HG03064 (cell line): Measurements from ENCODE around the gene HSFY1.
"Not testable (repeated sequence)": the region's sequence is repeated elsewhere in the genome, so short reads cannot be mapped to it uniquely, and the experiment has no call there.

Source experiments
- ATAC-seq: cut with Tn5 transposase; IDR thresholded peaks from one replicate; pipeline ENCODE4 v1.9.1; 2021; ENCODE audit warnings: low read depth; ENCODE audit not compliant: unreplicated experiment

HSFY1 gene, protein sequence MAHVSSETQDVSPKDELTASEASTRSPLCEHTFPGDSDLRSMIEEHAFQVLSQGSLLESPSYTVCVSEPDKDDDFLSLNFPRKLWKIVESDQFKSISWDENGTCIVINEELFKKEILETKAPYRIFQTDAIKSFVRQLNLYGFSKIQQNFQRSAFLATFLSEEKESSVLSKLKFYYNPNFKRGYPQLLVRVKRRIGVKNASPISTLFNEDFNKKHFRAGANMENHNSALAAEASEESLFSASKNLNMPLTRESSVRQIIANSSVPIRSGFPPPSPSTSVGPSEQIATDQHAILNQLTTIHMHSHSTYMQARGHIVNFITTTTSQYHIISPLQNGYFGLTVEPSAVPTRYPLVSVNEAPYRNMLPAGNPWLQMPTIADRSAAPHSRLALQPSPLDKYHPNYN

DNA sequence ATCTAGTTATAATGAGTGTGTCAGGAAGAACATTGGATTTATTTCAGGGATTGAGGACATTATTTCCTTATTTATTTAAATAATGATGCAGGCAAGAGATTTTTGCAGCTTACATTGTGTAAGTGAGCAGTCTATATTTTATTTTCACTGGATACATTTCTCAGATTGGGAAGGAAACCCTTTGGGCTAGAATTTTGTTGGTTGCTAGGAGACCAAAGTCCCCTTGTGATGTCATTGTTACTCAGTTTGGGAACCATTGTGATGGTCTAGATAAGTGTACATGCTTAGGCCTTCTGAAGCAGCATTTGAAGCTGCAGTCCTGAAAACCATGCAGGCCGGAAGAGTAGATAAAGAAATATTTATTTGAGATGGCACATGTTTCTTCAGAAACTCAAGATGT is at the start of gene HSFY1:
TSS of gene HSFY1 (plus strand) at position 301 of the 400 bp plus-strand sequence. CDS start at position 369, 68 bp downstream.
- not testable (repeated sequence) for ATAC-seq

DNA sequence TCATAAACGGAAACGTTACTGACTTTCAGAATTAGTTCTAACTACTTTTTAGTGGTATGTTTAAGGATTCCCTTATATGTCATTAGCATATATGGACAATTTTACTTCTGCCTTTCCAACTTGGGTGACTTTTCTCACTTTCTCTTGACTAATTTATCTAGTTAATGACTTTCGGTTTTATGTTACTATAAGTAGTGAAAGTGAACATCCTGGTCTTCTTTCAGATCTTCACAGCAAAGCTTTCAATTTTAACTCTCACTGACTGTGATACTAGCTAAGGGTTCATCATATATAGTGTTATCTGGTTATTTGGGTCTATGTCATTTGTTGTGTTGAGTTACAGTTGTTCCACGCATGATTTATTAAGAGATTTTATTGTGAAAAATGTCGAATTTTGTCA is 42.3 kb upstream of the HSFY1 start:
- ATAC-seq: not testable (repeated sequence)

DNA sequence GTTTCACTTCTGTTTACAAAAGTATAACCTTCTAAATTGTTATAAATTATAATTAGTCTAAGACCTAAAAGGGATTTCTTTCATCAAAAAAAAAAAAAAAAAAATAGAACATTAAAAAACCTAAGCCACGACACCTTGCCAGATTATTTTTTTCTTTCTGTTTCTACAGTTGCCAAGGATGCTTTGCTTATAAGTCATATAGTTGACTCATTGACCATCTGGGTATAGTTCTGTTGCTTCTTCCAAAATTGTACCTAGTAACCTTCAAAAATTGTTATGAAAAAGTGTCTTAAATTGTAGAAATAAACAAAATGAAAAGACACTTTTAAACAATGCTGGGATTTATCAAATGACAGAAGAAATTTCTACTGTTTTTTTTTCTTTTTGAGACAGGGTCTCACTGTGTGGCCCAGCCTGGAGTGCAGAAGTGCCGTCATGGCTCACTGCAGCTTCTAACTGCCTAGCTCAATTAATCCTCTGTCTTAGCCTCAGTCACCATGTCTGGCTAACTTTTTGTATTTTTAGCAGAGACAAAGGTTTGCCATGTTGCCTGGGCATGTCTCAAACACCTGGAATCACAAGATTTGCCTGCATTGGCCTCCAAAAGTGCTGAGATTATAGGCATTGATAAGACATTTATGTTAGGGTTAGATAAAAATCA is 15.4 kb upstream of the HSFY1 start:
- ATAC-seq: not testable (repeated sequence)

DNA sequence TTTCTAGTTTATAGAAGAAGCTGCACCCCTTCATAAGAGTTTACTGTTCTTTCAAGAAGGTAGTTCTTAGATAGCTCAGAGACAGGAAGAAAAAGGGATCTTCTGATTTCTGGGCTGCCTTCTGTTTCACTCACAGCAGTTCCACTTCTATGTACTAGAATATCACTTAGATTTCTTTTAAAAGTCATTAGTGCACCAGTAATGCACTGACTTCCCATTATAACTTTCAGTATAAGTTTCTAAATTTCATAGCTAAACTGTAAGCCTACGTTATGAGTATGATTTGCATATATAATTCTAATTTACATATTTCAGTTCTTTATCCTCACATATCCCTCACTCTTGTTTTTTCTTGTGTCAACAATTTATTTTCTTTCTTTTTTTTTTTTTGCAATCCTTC is 7.6 kb upstream of the HSFY1 start:
- not testable (repeated sequence) for ATAC-seq

DNA sequence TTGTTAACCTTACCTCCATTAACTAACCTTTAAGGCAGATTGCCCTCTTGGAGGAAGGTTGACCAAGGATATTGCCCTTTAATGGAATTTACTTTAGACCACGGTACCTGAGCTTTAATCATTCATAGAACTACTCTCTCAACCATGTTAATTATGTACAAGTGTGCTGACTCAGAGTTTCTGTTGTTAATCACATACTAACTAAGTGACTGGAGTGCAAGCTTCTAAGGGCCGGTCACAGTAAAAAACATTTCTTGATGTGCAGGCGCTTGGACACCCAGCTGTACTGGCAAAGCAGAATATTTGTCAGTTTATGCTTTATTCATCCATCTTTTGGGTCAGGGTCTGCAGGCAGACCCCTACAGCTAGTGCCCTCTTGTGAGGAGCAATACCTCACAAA is 6.6 kb downstream of the HSFY1 start:
- not testable (repeated sequence) for ATAC-seq

DNA sequence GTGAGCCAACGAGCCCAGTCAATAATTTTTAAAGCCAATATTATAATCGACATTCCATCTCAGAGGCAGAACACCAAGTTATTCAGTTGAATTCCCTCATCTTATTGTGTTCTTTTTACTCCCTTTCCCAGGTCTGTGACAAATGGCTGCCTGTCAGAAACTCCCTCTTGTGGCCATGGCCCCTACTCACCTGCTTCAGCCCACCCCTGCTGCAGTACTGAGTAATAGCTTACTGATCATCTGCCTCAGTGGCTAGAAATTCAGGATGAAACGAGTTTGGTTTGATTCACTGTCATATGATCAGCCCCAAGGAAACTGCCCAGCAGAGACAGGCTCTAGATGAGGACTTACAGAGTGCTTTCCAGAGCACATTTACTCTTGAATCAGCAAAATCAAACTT is 19.4 kb downstream of the HSFY1 start:
- ATAC-seq: not testable (repeated sequence)
